ENCODE measurements around the gene PLCB1. TPM values are rescaled to one million over a fixed set of nuclear protein-coding genes. Genes with fewer than 3 reads are reported as not detected.

The PLCB1 gene
- total RNA-seq, 2 donors from 2014 or later: 7.3 to 45.5 TPM

GRCh38 chr20:8408587-8409307, 276.7 kb downstream of the PLCB1 start:
- no peak for TF ChIP-seq CTCF (IDR thresholded peaks at IDR 0.05)
- Histone ChIP-seq H3K27ac (no peak overlapping the region), H3K9me3 (no peaks in the 10 kb centered on the region), H3K27me3 (no peaks in the 10 kb centered on the region), H3K4me1 (no peaks in the 10 kb centered on the region), H3K4me3 (no peak overlapping the region), H3K36me3 (no peaks in the 10 kb centered on the region)
- DNase-seq (ENCODE audit: low spot score): no peak

GRCh38 chr20:8413691-8414090, 281.6 kb downstream of the PLCB1 start:
- H3K4me3 ChIP-seq: no peak overlapping the region
- H3K9me3 ChIP-seq: no peaks in the 10 kb centered on the region
- no peak overlapping the region for H3K27ac ChIP-seq
- H3K36me3 ChIP-seq: no peaks in the 10 kb centered on the region
- no peak for TF ChIP-seq CTCF (IDR thresholded peaks at IDR 0.05)
- no peaks in the 10 kb centered on the region for H3K27me3 ChIP-seq
- DNase-seq (ENCODE audit: low spot score): no peak
- H3K4me1 ChIP-seq: no peaks in the 10 kb centered on the region

- H3K4me1 ChIP-seq: no peaks in the 10 kb centered on the region
- no peak for DNase-seq (ENCODE audit: low spot score)
- no peaks in the 10 kb centered on the region for H3K27me3 ChIP-seq
- no peaks in the 10 kb centered on the region for H3K36me3 ChIP-seq
- no peak overlapping the region for H3K27ac ChIP-seq
- no peak for TF ChIP-seq CTCF (IDR thresholded peaks at IDR 0.05)
- H3K9me3 ChIP-seq: no peaks in the 10 kb centered on the region
- H3K4me3 ChIP-seq: no peak overlapping the region
Measured at GRCh38 chr20:8414586-8415274, 282.7 kb downstream of the PLCB1 start.

GRCh38 chr20:8421981-8422380, 289.9 kb downstream of the PLCB1 start:
- Histone ChIP-seq H3K4me3 (no peak overlapping the region), H3K4me1 (no peaks in the 10 kb centered on the region), H3K27ac (no peak overlapping the region), H3K36me3 (no peaks in the 10 kb centered on the region), H3K9me3 (no peaks in the 10 kb centered on the region), H3K27me3 (no peaks in the 10 kb centered on the region)
- no peak for TF ChIP-seq CTCF (IDR thresholded peaks at IDR 0.05)
- DNase-seq (ENCODE audit: low spot score): no peak

DNA sequence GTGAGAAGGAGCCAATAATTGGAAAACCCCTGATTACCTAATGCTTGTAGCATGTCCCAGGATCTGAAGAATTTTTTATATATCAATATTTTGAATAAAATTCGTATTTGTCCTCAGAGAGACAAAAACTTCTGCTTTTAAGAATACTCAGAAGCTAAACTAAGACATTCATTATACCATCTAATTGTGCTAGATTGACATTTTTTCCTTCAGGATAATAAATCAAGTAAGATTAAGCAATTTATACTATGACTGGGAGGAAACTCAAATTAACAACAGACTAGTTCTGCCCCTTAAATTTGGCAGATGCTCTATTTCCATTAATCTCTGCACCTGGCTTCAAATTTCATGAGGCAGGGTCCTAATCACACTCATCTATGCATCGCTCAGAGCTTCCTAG, 291.4 kb downstream of the PLCB1 start:
- H3K4me1 ChIP-seq: no peaks in the 10 kb centered on the region
- H3K4me3 ChIP-seq: no peak overlapping the region
- no peaks in the 10 kb centered on the region for H3K27me3 ChIP-seq
- no peaks in the 10 kb centered on the region for H3K9me3 ChIP-seq
- TF ChIP-seq CTCF (IDR thresholded peaks at IDR 0.05): no peak
- no peak overlapping the region for H3K27ac ChIP-seq
- no peaks in the 10 kb centered on the region for H3K36me3 ChIP-seq
- no peak for DNase-seq (ENCODE audit: low spot score)

Data from right atrium auricular region (tissue), 2 donors.